ENCODE data around the gene UPK1A.
"Not testable (repeated sequence)": the region's sequence is repeated elsewhere in the genome, so short reads cannot be mapped to it uniquely, and the experiment has no call there.

Gene UPK1A

GRCh38 chr19:35719402-35720162 is 53.3 kb downstream of the UPK1A start:
- DNase-seq = no peak

GRCh38 chr19:35720163-35720524 is 53.8 kb downstream of the UPK1A start:
- DNase-seq = no peak

GRCh38 chr19:35720648-35721047 is 54.3 kb downstream of the UPK1A start:
- DNase-seq = no peak

- no peak for DNase-seq
Observed at GRCh38 chr19:35721374-35721773, 55.1 kb downstream of the UPK1A start.

GRCh38 chr19:35722461-35722860 is 56.1 kb downstream of the UPK1A start:
- DNase-seq = no peak

GRCh38 chr19:35722897-35723296 is 56.6 kb downstream of the UPK1A start:
- DNase-seq = no peak

- no peak for DNase-seq
Observed at GRCh38 chr19:35723671-35724070, 57.4 kb downstream of the UPK1A start.

- DNase-seq = not testable (repeated sequence)
Observed at GRCh38 chr19:35724132-35724531, 57.8 kb downstream of the UPK1A start.

GRCh38 chr19:35724560-35724959 is 58.2 kb downstream of the UPK1A start:
- DNase-seq = no peak

GRCh38 chr19:35725216-35725861 is 59.0 kb downstream of the UPK1A start:
- no peak for DNase-seq

GRCh38 chr19:35727053-35727955 is 61.0 kb downstream of the UPK1A start:
- no peak for DNase-seq

Measured in NCI-H1417 treated with DMSO at 0.1 percent for 48 hours (cell line).